GM23338 (cell line): ENCODE results near the gene CADPS2. TPM values are rescaled to one million over a fixed set of nuclear protein-coding genes. Genes with fewer than 3 reads are reported as not detected.

Experiments
- ATAC-seq: fragments of 200-7000 bp; cut with Tn5 transposase; 3 replicates; pipeline ENCODE4 v1.9.1; 2020
- DNase-seq: peaks from one replicate; pipeline ENCODE4 v3.0.0-alpha.2; 2015; ENCODE audit warnings: low spot score
- H2AFZ ChIP-seq: fragments of 200-600 bp; sonication (generic); 2 replicates; pipeline ENCODE4 v1.8.0; 2016; ENCODE audit warnings: antibody characterized with exemption, mild to moderate bottlenecking, moderate library complexity
- H3F3A ChIP-seq: fragments of 200-600 bp; sonication (generic); replicated peaks from 2 replicates; pipeline ENCODE4 v1.8.0; 2017; ENCODE audit warnings: antibody characterized with exemption, mixed run types, low read depth
- H3K27ac ChIP-seq: fragments of 200-600 bp; sonication (generic); 2 replicates; pipeline ENCODE4 v1.6.1; 2016; ENCODE audit warnings: low read depth
- H3K27me3 ChIP-seq: fragments of 200-600 bp; sonication (generic); 2 replicates; pipeline ENCODE4 v1.8.0; 2016; ENCODE audit warnings: mild to moderate bottlenecking, mixed run types, moderate library complexity; ENCODE audit not compliant: insufficient read depth
- H3K36me3 ChIP-seq: fragments of 200-600 bp; sonication (generic); 2 replicates; pipeline ENCODE4 v1.8.0; 2016; ENCODE audit warnings: mild to moderate bottlenecking; ENCODE audit not compliant: insufficient read depth
- H3K4me1 ChIP-seq: fragments of 200-600 bp; sonication (generic); 2 replicates; pipeline ENCODE4 v1.8.0; 2016; ENCODE audit warnings: mild to moderate bottlenecking, moderate library complexity; ENCODE audit not compliant: insufficient read depth
- H3K4me2 ChIP-seq: fragments of 200-600 bp; sonication (generic); 2 replicates; pipeline ENCODE4 v1.7.1; 2017; ENCODE audit warnings: mixed run types
- H3K4me3 ChIP-seq: fragments of 200-600 bp; sonication (generic); 2 replicates; pipeline ENCODE4 v1.6.1; 2016; ENCODE audit warnings: mixed run types
- H3K79me2 ChIP-seq: fragments of 200-600 bp; sonication (generic); replicated peaks from 2 replicates; pipeline ENCODE4 v1.8.0; 2017; ENCODE audit warnings: mild to moderate bottlenecking; ENCODE audit not compliant: insufficient read depth
- H3K9me2 ChIP-seq: fragments of 200-600 bp; sonication (generic); 2 replicates; pipeline ENCODE4 v1.8.0; 2017; ENCODE audit not compliant: insufficient read depth
- H4K20me1 ChIP-seq: fragments of 200-600 bp; sonication (generic); replicated peaks from 2 replicates; pipeline ENCODE4 v1.8.0; 2017; ENCODE audit warnings: mild to moderate bottlenecking; ENCODE audit not compliant: insufficient read depth
- H3K27ac Mint-ChIP-seq: 2 replicates; pipeline ENCODE4 v1.8.0; 2020; ENCODE audit warnings: inconsistent platforms, mild to moderate bottlenecking, moderate library complexity, mixed read lengths
- H3K27me3 Mint-ChIP-seq: 3 replicates; pipeline ENCODE4 v1.8.0; 2022; ENCODE audit warnings: low read depth, mild to moderate bottlenecking, moderate library complexity, mixed read lengths, inconsistent platforms; ENCODE audit not compliant: insufficient read depth, poor library complexity
- H3K36me3 Mint-ChIP-seq: 3 replicates; pipeline ENCODE4 v1.8.0; 2021; ENCODE audit warnings: low read depth, mild to moderate bottlenecking, inconsistent platforms, moderate library complexity, mixed read lengths
- H3K4me1 Mint-ChIP-seq: 3 replicates; pipeline ENCODE4 v1.8.0; 2020; ENCODE audit warnings: mild to moderate bottlenecking, inconsistent platforms, mixed read lengths
- H3K4me3 Mint-ChIP-seq: 3 replicates; pipeline ENCODE4 v1.8.0; 2021; ENCODE audit warnings: moderate library complexity, mild to moderate bottlenecking, inconsistent platforms, mixed read lengths
- H3K9me3 Mint-ChIP-seq: 3 replicates; pipeline ENCODE4 v1.8.0; 2020; ENCODE audit warnings: moderate library complexity, mild to moderate bottlenecking, inconsistent platforms, mixed read lengths
- CREB1 ChIP-seq: fragments of 250-450 bp; sonication (Bioruptor Pico); IDR thresholded peaks from 2 replicates; pipeline ENCODE4 v1.5.0; 2020; ENCODE audit warnings: low read depth, mild to moderate bottlenecking, moderate library complexity
- EZH2 ChIP-seq: fragments of 200-600 bp; sonication (generic); IDR thresholded peaks from one replicate; pipeline ENCODE4 v1.8.0; 2017; ENCODE audit warnings: antibody characterized with exemption, mild to moderate bottlenecking, low read depth; ENCODE audit not compliant: unreplicated experiment
- EZH2phosphoT487 ChIP-seq: fragments of 200-600 bp; sonication (generic); IDR thresholded peaks from one replicate; pipeline ENCODE4 v1.8.1; 2018; ENCODE audit warnings: antibody characterized with exemption; ENCODE audit not compliant: unreplicated experiment
- JUNB ChIP-seq: IDR thresholded peaks from one replicate; pipeline ENCODE4 v1.6.1; 2016; ENCODE audit warnings: antibody characterized with exemption; ENCODE audit not compliant: unreplicated experiment
- NANOG ChIP-seq: IDR thresholded peaks from 2 replicates; pipeline ENCODE4 v1.6.1; 2016; ENCODE audit warnings: antibody characterized with exemption, borderline replicate concordance
- POLR2AphosphoS5 ChIP-seq: IDR thresholded peaks from 2 replicates; pipeline ENCODE4 v1.6.1; 2016; ENCODE audit warnings: antibody characterized with exemption, low read depth
- STAT1 ChIP-seq: IDR thresholded peaks from one replicate; pipeline ENCODE4 v1.6.1; 2016; ENCODE audit warnings: antibody characterized with exemption; ENCODE audit not compliant: unreplicated experiment
- ZNF331 ChIP-seq: fragments of 250-450 bp; sonication (Bioruptor Pico); IDR thresholded peaks from 2 replicates; pipeline ENCODE4 v1.5.0; 2020; ENCODE audit warnings: low read depth, mild to moderate bottlenecking, moderate library complexity
- polyA plus RNA-seq: library from polyadenylated mRNA; unstranded; fragments of >200 nt; fragmentation: Nextera tagmentation; extraction: Ambion mirVana; gene quantifications from 2 replicates; pipeline ENCODE4 v1.2.1, GENCODE V29; 2016
- total RNA-seq: library from RNA; depleted of rRNA; stranded (reverse); fragments of >200 nt; shearing (Covaris generic); gene quantifications from 2 replicates; pipeline ENCODE4 v1.2.3, GENCODE V29; 2014
- TF ChIP-seq, protein P1 (sequence below): IDR thresholded peaks from one replicate; pipeline ENCODE4 v1.6.1; 2018; ENCODE audit warnings: antibody characterized with exemption; ENCODE audit not compliant: unreplicated experiment
- TF ChIP-seq, protein P2 (sequence below): fragments of 250-450 bp; sonication (Bioruptor Pico); IDR thresholded peaks from 2 replicates; pipeline ENCODE4 v1.5.0; 2020; ENCODE audit warnings: mild to moderate bottlenecking, moderate library complexity

CADPS2 gene
- total and polyA plus RNA-seq, 2 experiments from 2014 or later: 16.3 to 36.9 TPM

DNA sequence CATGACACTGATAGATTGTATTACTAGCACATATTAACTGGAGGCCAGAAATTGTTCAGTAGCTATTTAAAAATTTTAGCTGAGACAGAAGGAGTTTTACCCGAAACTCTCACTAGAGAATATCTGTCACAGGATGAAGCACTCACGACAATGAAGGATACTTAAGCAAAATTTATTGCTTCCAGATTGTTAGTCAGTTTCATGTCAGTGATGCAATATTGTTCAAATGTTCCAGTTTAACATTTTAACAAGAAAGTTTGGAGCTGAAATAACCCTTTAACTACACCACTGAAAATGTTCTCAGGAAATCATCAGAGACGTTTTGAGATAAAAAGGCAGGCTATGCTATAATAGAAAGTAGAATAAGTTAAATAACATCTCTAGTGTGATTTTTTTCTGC lies 15.0 kb upstream of the CADPS2 start:
- Histone ChIP-seq H3K4me3 (no peak overlapping the region), H3K79me2 (no peaks in the 10 kb centered on the region), H3K36me3 (no peaks in the 10 kb centered on the region), H3K27me3 (no peaks in the 10 kb centered on the region), H3K27ac (no peak overlapping the region), H2AFZ (no peak overlapping the region), H3K4me2 (no peak overlapping the region), H3K4me1 (no peaks in the 10 kb centered on the region), H3K9me2 (no peaks in the 10 kb centered on the region), H4K20me1 (no peaks in the 10 kb centered on the region), H3F3A (no peaks in the 10 kb centered on the region)
- Mint-ChIP-seq H3K9me3 (no peaks in the 10 kb centered on the region), H3K27me3 (no peaks in the 10 kb centered on the region), H3K4me1 (peaks cover 3% of the 10 kb centered on the region; the same call in 1 of the 3 replicates), H3K36me3 (peaks cover 3% of the 10 kb centered on the region; the same call in 2 of the 3 replicates), H3K4me3 (no peak overlapping the region), H3K27ac (no peak overlapping the region)
- no peak for DNase-seq
- no peak for ATAC-seq
- TF ChIP-seq JUNB (no peak), EZH2phosphoT487 (no peak), STAT1 (no peak), POLR2AphosphoS5 (no peak), NANOG (no peak), ZNF331 (CRISPR knock-in tag) (no peak), EZH2 (no peak), CREB1 (CRISPR knock-in tag) (no peak)
- TF ChIP-seq, protein P1, sequence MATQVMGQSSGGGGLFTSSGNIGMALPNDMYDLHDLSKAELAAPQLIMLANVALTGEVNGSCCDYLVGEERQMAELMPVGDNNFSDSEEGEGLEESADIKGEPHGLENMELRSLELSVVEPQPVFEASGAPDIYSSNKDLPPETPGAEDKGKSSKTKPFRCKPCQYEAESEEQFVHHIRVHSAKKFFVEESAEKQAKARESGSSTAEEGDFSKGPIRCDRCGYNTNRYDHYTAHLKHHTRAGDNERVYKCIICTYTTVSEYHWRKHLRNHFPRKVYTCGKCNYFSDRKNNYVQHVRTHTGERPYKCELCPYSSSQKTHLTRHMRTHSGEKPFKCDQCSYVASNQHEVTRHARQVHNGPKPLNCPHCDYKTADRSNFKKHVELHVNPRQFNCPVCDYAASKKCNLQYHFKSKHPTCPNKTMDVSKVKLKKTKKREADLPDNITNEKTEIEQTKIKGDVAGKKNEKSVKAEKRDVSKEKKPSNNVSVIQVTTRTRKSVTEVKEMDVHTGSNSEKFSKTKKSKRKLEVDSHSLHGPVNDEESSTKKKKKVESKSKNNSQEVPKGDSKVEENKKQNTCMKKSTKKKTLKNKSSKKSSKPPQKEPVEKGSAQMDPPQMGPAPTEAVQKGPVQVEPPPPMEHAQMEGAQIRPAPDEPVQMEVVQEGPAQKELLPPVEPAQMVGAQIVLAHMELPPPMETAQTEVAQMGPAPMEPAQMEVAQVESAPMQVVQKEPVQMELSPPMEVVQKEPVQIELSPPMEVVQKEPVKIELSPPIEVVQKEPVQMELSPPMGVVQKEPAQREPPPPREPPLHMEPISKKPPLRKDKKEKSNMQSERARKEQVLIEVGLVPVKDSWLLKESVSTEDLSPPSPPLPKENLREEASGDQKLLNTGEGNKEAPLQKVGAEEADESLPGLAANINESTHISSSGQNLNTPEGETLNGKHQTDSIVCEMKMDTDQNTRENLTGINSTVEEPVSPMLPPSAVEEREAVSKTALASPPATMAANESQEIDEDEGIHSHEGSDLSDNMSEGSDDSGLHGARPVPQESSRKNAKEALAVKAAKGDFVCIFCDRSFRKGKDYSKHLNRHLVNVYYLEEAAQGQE: no peak
- TF ChIP-seq, protein P2, sequence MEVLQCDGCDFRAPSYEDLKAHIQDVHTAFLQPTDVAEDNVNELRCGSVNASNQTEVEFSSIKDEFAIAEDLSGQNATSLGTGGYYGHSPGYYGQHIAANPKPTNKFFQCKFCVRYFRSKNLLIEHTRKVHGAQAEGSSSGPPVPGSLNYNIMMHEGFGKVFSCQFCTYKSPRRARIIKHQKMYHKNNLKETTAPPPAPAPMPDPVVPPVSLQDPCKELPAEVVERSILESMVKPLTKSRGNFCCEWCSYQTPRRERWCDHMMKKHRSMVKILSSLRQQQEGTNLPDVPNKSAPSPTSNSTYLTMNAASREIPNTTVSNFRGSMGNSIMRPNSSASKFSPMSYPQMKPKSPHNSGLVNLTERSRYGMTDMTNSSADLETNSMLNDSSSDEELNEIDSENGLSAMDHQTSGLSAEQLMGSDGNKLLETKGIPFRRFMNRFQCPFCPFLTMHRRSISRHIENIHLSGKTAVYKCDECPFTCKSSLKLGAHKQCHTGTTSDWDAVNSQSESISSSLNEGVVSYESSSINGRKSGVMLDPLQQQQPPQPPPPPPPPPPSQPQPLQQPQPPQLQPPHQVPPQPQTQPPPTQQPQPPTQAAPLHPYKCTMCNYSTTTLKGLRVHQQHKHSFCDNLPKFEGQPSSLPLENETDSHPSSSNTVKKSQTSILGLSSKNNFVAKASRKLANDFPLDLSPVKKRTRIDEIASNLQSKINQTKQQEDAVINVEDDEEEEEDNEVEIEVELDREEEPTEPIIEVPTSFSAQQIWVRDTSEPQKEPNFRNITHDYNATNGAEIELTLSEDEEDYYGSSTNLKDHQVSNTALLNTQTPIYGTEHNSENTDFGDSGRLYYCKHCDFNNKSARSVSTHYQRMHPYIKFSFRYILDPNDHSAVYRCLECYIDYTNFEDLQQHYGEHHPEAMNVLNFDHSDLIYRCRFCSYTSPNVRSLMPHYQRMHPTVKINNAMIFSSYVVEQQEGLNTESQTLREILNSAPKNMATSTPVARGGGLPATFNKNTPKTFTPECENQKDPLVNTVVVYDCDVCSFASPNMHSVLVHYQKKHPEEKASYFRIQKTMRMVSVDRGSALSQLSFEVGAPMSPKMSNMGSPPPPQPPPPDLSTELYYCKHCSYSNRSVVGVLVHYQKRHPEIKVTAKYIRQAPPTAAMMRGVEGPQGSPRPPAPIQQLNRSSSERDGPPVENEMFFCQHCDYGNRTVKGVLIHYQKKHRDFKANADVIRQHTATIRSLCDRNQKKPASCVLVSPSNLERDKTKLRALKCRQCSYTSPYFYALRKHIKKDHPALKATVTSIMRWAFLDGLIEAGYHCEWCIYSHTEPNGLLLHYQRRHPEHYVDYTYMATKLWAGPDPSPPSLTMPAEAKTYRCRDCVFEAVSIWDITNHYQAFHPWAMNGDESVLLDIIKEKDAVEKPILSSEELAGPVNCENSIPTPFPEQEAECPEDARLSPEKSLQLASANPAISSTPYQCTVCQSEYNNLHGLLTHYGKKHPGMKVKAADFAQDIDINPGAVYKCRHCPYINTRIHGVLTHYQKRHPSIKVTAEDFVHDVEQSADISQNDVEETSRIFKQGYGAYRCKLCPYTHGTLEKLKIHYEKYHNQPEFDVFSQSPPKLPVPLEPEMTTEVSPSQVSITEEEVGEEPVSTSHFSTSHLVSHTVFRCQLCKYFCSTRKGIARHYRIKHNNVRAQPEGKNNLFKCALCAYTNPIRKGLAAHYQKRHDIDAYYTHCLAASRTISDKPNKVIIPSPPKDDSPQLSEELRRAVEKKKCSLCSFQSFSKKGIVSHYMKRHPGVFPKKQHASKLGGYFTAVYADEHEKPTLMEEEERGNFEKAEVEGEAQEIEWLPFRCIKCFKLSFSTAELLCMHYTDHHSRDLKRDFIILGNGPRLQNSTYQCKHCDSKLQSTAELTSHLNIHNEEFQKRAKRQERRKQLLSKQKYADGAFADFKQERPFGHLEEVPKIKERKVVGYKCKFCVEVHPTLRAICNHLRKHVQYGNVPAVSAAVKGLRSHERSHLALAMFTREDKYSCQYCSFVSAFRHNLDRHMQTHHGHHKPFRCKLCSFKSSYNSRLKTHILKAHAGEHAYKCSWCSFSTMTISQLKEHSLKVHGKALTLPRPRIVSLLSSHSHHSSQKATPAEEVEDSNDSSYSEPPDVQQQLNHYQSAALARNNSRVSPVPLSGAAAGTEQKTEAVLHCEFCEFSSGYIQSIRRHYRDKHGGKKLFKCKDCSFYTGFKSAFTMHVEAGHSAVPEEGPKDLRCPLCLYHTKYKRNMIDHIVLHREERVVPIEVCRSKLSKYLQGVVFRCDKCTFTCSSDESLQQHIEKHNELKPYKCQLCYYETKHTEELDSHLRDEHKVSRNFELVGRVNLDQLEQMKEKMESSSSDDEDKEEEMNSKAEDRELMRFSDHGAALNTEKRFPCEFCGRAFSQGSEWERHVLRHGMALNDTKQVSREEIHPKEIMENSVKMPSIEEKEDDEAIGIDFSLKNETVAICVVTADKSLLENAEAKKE: no peak
